ENCODE results near the gene SHTN1. TPM values are rescaled to one million over a fixed set of nuclear protein-coding genes. Genes with fewer than 3 reads are reported as not detected.

SHTN1 gene
- total RNA-seq, 1 donor from 2014 or later = 50.5 TPM

- FAIRE-seq (no peak), DNase-seq (ENCODE audit: low spot score in 2 of 2) (no peak)
These were observed 127.6 kb downstream of the SHTN1 start for GRCh38 chr10:116877391-116877790.

- FAIRE-seq (no peak), DNase-seq (ENCODE audit: low spot score in 2 of 2) (no peak)
These were observed 129.1 kb downstream of the SHTN1 start for GRCh38 chr10:116875897-116876296.

- DNase-seq (ENCODE audit: low spot score in 2 of 2) = no peak
- no peak for FAIRE-seq
These were observed 131.9 kb downstream of the SHTN1 start for GRCh38 chr10:116873134-116873533.

GRCh38 chr10:116870949-116871348 is 134.0 kb downstream of the SHTN1 start:
- FAIRE-seq (no peak), DNase-seq (ENCODE audit: low spot score in 2 of 2) (no peak)

GRCh38 chr10:116868722-116869121 is 136.3 kb downstream of the SHTN1 start:
- DNase-seq (ENCODE audit: low spot score in 2 of 2) = no peak
- no peak for FAIRE-seq

GRCh38 chr10:116868198-116868676 is 136.8 kb downstream of the SHTN1 start:
- no peak for FAIRE-seq
- DNase-seq (ENCODE audit: low spot score in 2 of 2) = no peak

GRCh38 chr10:116866987-116867595 is 137.9 kb downstream of the SHTN1 start:
- DNase-seq (ENCODE audit: low spot score in 2 of 2) (no peak), FAIRE-seq (no peak)

- DNase-seq (ENCODE audit: low spot score in 2 of 2) (no peak), FAIRE-seq (no peak)
These were observed 138.9 kb downstream of the SHTN1 start for GRCh38 chr10:116866066-116866465.

GRCh38 chr10:116864436-116864835 is 140.6 kb downstream of the SHTN1 start:
- no peak for FAIRE-seq
- no peak for DNase-seq (ENCODE audit: low spot score in 2 of 2)

GRCh38 chr10:116861796-116862195 is 143.2 kb downstream of the SHTN1 start:
- DNase-seq (ENCODE audit: low spot score in 2 of 2) (no peak), FAIRE-seq (no peak)

GRCh38 chr10:116857156-116857555 is 147.8 kb downstream of the SHTN1 start:
- DNase-seq (ENCODE audit: low spot score in 2 of 2) (no peak), FAIRE-seq (no peak)

GRCh38 chr10:116853701-116854100 is 151.3 kb downstream of the SHTN1 start:
- FAIRE-seq (no peak), DNase-seq (ENCODE audit: low spot score in 2 of 2) (no peak)

- FAIRE-seq (no peak), DNase-seq (ENCODE audit: low spot score in 2 of 2) (no peak)
These were observed 151.7 kb downstream of the SHTN1 start for GRCh38 chr10:116853287-116853686.

- no peak for FAIRE-seq
- DNase-seq (ENCODE audit: low spot score in 2 of 2) = no peak
These were observed 152.7 kb downstream of the SHTN1 start for GRCh38 chr10:116852246-116852645.

GRCh38 chr10:116850058-116850611 is 154.9 kb downstream of the SHTN1 start:
- FAIRE-seq (no peak), DNase-seq (ENCODE audit: low spot score in 2 of 2) (no peak)

- peak; percentile 69 to 71 for DNase-seq (ENCODE audit: low spot score in 2 of 2)
- FAIRE-seq = no peak
These were observed 155.5 kb downstream of the SHTN1 start, which contains the start of gene ENO4 for GRCh38 chr10:116849248-116850057. Gene ENO4, plus strand, starts transcription at chr10:116849499. Its CDS starts 68 bp downstream, at chr10:116849567.

GRCh38 chr10:116848944-116849247 is 156.1 kb downstream of the SHTN1 start:
- no peak for DNase-seq (ENCODE audit: low spot score in 2 of 2)
- no peak for FAIRE-seq

GRCh38 chr10:116848032-116848943 is 156.7 kb downstream of the SHTN1 start:
- DNase-seq (ENCODE audit: low spot score in 2 of 2) (no peak), FAIRE-seq (no peak)

GRCh38 chr10:116845823-116846222 is 159.2 kb downstream of the SHTN1 start:
- FAIRE-seq (no peak), DNase-seq (ENCODE audit: low spot score in 2 of 2) (no peak)

GRCh38 chr10:116840389-116841075 is 164.5 kb downstream of the SHTN1 start:
- FAIRE-seq = no peak

More at GRCh38 chr10:116840389-116841075, 164.5 kb downstream of the SHTN1 start:
- DNase-seq (ENCODE audit: low spot score in 2 of 2) = no peak
